B cell (primary cell): ENCODE results near the gene AOC1. TPM values are rescaled to one million over a fixed set of nuclear protein-coding genes. Genes with fewer than 3 reads are reported as not detected.

Source experiments
- ATAC-seq: fragments of 200-7000 bp; cut with Tn5 transposase; one replicate; pipeline ENCODE4 v1.10.0; 2021; ENCODE audit warnings: low read depth, mild to moderate bottlenecking, moderate number of reproducible peaks, moderate library complexity
- CTCF ChIA-PET: fragments of 350-600 bp; sonication (Branson Sonifier 250); formaldehyde crosslinking; loops from one replicate; lab custom pipeline; 2021; ENCODE audit warnings: antibody characterized with exemption, inconsistent platforms; lab: Charles Lee
- POLR2A ChIA-PET: fragments of 350-600 bp; sonication (Branson Sonifier 250); formaldehyde crosslinking; loops from one replicate; lab custom pipeline; 2021; ENCODE audit warnings: antibody characterized with exemption; lab: Charles Lee
- DNase-seq: peaks from one replicate; pipeline ENCODE4 v3.0.0; 2013
- H2AFZ ChIP-seq: 2 replicates; pipeline ENCODE4 v1.6.1; 2012; ENCODE audit warnings: mild to moderate bottlenecking, low read depth, low read length; ENCODE audit not compliant: insufficient read depth, poor library complexity, severe bottlenecking
- H3K27ac ChIP-seq, 2 donors: 1 replicate in 1 of 2; 2 replicates in 1 of 2; pipeline ENCODE4 v1.5.1; 2012 to 2013; ENCODE audit warnings: low read length in 2 of 2, mild to moderate bottlenecking in 2 of 2, moderate library complexity in 1 of 2
- H3K27me3 ChIP-seq, 4 experiments: fragments of 200-600 bp in 1 of 4; sonication (generic) in 1 of 4; replicated peaks in 1 of 4; 1 replicate in 2 of 4; 2 replicates in 2 of 4; pipeline versions ENCODE4 v1.6.1 to v1.7.0; 2013 to 2016; ENCODE audit warnings: low read length in 3 of 4, mild to moderate bottlenecking in 2 of 4, mixed read lengths in 1 of 4, moderate library complexity in 1 of 4; ENCODE audit not compliant: insufficient read depth in 4 of 4, control insufficient read depth in 3 of 4; ENCODE audit errors: control extremely low read depth in 1 of 4
- H3K36me3 ChIP-seq, 2 experiments: replicated peaks in 1 of 2; 1 replicate in 1 of 2; 2 replicates in 1 of 2; pipeline versions ENCODE4 v1.6.1 to v1.7.1; 2013; ENCODE audit warnings: low read length in 1 of 2; ENCODE audit not compliant: insufficient read depth in 2 of 2, control insufficient read depth in 1 of 2; ENCODE audit errors: control extremely low read depth in 1 of 2, extremely low read depth in 1 of 2
- H3K4me1 ChIP-seq, 2 donors: fragments of 200-600 bp in 1 of 2; sonication (generic) in 1 of 2; 1 replicate in 1 of 2; 2 replicates in 1 of 2; pipeline versions ENCODE4 v1.5.1 to v1.6.1; 2013 to 2017; ENCODE audit warnings: low read length in 2 of 2; ENCODE audit not compliant: control insufficient read depth in 2 of 2, insufficient read depth in 2 of 2
- H3K4me2 ChIP-seq: replicated peaks from 2 replicates; pipeline ENCODE3; 2012; ENCODE audit warnings: mild to moderate bottlenecking, low read depth, low read length; ENCODE audit not compliant: poor library complexity, severe bottlenecking
- H3K4me3 ChIP-seq, 5 experiments: fragments of 200-600 bp in 1 of 5; sonication (generic) in 1 of 5; 1 replicate in 3 of 5; 2 replicates in 2 of 5; pipeline versions ENCODE4 v1.5.1 to v1.7.0; 2011 to 2016; ENCODE audit warnings: low read length in 4 of 5, mild to moderate bottlenecking in 4 of 5, low read depth in 2 of 5, control low read depth in 1 of 5, moderate library complexity in 1 of 5; ENCODE audit not compliant: insufficient read depth in 1 of 5; ENCODE audit errors: control extremely low read depth in 1 of 5, extremely low read depth in 1 of 5
- H3K79me2 ChIP-seq: fragments of 200-600 bp; sonication (generic); one replicate; pipeline ENCODE4 v1.6.0; 2016; ENCODE audit warnings: low read length; ENCODE audit not compliant: control insufficient read depth, insufficient read depth
- H3K9ac ChIP-seq: fragments of 200-600 bp; sonication (generic); 2 replicates; pipeline ENCODE4 v1.6.1; 2017; ENCODE audit warnings: mild to moderate bottlenecking, low read length, moderate library complexity
- H3K9me3 ChIP-seq, 3 donors: one replicate each; pipeline versions ENCODE4 v1.6.1 to v1.7.1; 2013; ENCODE audit warnings: low read length in 2 of 3; ENCODE audit not compliant: control insufficient read depth in 2 of 3, insufficient read depth in 1 of 3; ENCODE audit errors: control extremely low read depth in 1 of 3
- H4K20me1 ChIP-seq: 2 replicates; pipeline ENCODE4 v1.6.0; 2012; ENCODE audit warnings: mild to moderate bottlenecking, low read length; ENCODE audit not compliant: insufficient read depth, control insufficient read depth, poor library complexity, severe bottlenecking
- H3K27ac Mint-ChIP-seq: one replicate; pipeline ENCODE4 v1.8.0; 2021; ENCODE audit warnings: mixed read lengths
- H3K27me3 Mint-ChIP-seq: one replicate; pipeline ENCODE4 v1.8.0; 2021; ENCODE audit warnings: mixed read lengths
- H3K4me1 Mint-ChIP-seq: one replicate; pipeline ENCODE4 v1.8.0; 2021; ENCODE audit warnings: mixed read lengths
- H3K4me3 Mint-ChIP-seq: one replicate; pipeline ENCODE4 v1.8.0; 2021; ENCODE audit warnings: mixed read lengths
- H3K9me3 Mint-ChIP-seq: one replicate; pipeline ENCODE4 v1.8.0; 2022; ENCODE audit warnings: mixed read lengths; ENCODE audit not compliant: insufficient read depth
- CTCF ChIP-seq: fragments of 200-600 bp; IDR thresholded peaks from one replicate; pipeline ENCODE4 v1.8.0; 2022; ENCODE audit warnings: antibody characterized with exemption, mild to moderate bottlenecking
- EZH2 ChIP-seq: IDR thresholded peaks from 2 replicates; pipeline ENCODE4 v1.6.1; 2012; ENCODE audit warnings: borderline replicate concordance, low read depth, mild to moderate bottlenecking, moderate library complexity, low read length; ENCODE audit not compliant: insufficient read depth, poor library complexity, severe bottlenecking
- WGBS: methylation state at CpG from one replicate; pipeline ENCODE4 v1.1.5; 2013; ENCODE audit warnings: missing lambda C conversion rate; ENCODE audit not compliant: insufficient coverage; 5-methylcytosine and 5-hydroxymethylcytosine counted together
- intact Hi-C: fragments of 100-400 bp; cut with micrococcal nuclease; formaldehyde crosslinking; loops from one replicate; pipeline ENCODE4 v1.10.0; 2022
- polyA plus RNA-seq: library from polyadenylated mRNA; depleted of rRNA; stranded (reverse); fragments of >200 nt; gene quantifications from 2 replicates; pipeline ENCODE4 v1.2.3, GENCODE V29; 2012
- total RNA-seq, 2 donors: library from RNA; stranded (reverse); fragments of 120-200 nt in 1 of 2; gene quantifications; 1 replicate in 1 of 2; 2 replicates in 1 of 2; pipeline versions ENCODE4 v1.2.3 to v1.2.4, GENCODE V29; 2013 to 2022

AOC1 gene
- total and polyA plus RNA-seq, 2 donors (not counting 1 experiment from before 2014, with no cell fraction given) = 0.07 TPM; not detected in 1

GRCh38 chr7:150831851-150832250 lies 20.5 kb upstream of the AOC1 start:
- Histone ChIP-seq H3K4me1 (no peaks in the 10 kb centered on the region), H3K4me2 (no peak overlapping the region), H3K79me2 (no peaks in the 10 kb centered on the region), H2AFZ (no peak overlapping the region), H3K27ac (no peak overlapping the region), H3K36me3 (no peaks in the 10 kb centered on the region), H4K20me1 (no peaks in the 10 kb centered on the region), H3K9me3 (peaks cover 0 to 1% (median 0%) of the 10 kb centered on the region in 3 donors), H3K9ac (no peak overlapping the region), H3K27me3 (peaks cover 0 to 13% (median 5%) of the 10 kb centered on the region in 4 experiments), H3K4me3 (no peak overlapping the region)
- H3K27ac Mint-ChIP-seq = no peak overlapping the region
- DNase-seq (no peak), ATAC-seq (no peak)
- peaks cover 46% of the 10 kb centered on the region for H3K27me3 Mint-ChIP-seq
- H3K4me3 Mint-ChIP-seq = no peak overlapping the region
- WGBS = 100% methylated on average over 1 of the region's 1 CpG
- H3K9me3 Mint-ChIP-seq = no peaks in the 10 kb centered on the region
- intact Hi-C loops = no loop called here
- H3K4me1 Mint-ChIP-seq = no peaks in the 10 kb centered on the region
- TF ChIP-seq EZH2 = no peak
- TF ChIP-seq CTCF = no peak
- CTCF ChIA-PET = no interaction called here
- POLR2A ChIA-PET = no interaction called here

- Histone ChIP-seq H3K27me3 (peaks cover 0 to 14% (median 4%) of the 10 kb centered on the region in 4 experiments), H4K20me1 (no peaks in the 10 kb centered on the region), H3K4me1 (no peaks in the 10 kb centered on the region), H2AFZ (no peak overlapping the region), H3K79me2 (no peaks in the 10 kb centered on the region), H3K9me3 (peaks cover 0 to 1% (median 0%) of the 10 kb centered on the region in 3 donors), H3K4me3 (no peak overlapping the region), H3K9ac (no peak overlapping the region), H3K36me3 (no peaks in the 10 kb centered on the region), H3K4me2 (no peak overlapping the region), H3K27ac (no peak overlapping the region)
- Mint-ChIP-seq H3K4me3 (no peak overlapping the region), H3K4me1 (no peaks in the 10 kb centered on the region), H3K27ac (no peak overlapping the region), H3K9me3 (no peaks in the 10 kb centered on the region), H3K27me3 (peaks cover 36% of the 10 kb centered on the region)
- WGBS = no CpG with 5 or more reads among the region's 1 CpG
- ATAC-seq = no peak
- CTCF ChIA-PET = no interaction called here
- no peak for TF ChIP-seq EZH2
- TF ChIP-seq CTCF = no peak
- DNase-seq = no peak
- POLR2A ChIA-PET = no interaction called here
- intact Hi-C loops = no loop called here
Observed at GRCh38 chr7:150835019-150835418, 17.3 kb upstream of the AOC1 start.
